NCI-H1436 treated with DMSO at 0.1 percent for 48 hours (cell line): ENCODE results near the gene FCN1.
"Not testable (repeated sequence)": the region's sequence is repeated elsewhere in the genome, so short reads cannot be mapped to it uniquely, and the experiment has no call there.

Experiments
- DNase-seq: peaks from one replicate; lab custom pipeline; 2025; lab: John Stamatoyannopoulos, UW

Gene FCN1

GRCh38 chr9:134917431-134918373 is at the start of gene FCN1:
Gene FCN1, minus strand, starts transcription at chr9:134917912. Its CDS starts 41 bp downstream, at chr9:134917871.
- DNase-seq = no peak

DNA sequence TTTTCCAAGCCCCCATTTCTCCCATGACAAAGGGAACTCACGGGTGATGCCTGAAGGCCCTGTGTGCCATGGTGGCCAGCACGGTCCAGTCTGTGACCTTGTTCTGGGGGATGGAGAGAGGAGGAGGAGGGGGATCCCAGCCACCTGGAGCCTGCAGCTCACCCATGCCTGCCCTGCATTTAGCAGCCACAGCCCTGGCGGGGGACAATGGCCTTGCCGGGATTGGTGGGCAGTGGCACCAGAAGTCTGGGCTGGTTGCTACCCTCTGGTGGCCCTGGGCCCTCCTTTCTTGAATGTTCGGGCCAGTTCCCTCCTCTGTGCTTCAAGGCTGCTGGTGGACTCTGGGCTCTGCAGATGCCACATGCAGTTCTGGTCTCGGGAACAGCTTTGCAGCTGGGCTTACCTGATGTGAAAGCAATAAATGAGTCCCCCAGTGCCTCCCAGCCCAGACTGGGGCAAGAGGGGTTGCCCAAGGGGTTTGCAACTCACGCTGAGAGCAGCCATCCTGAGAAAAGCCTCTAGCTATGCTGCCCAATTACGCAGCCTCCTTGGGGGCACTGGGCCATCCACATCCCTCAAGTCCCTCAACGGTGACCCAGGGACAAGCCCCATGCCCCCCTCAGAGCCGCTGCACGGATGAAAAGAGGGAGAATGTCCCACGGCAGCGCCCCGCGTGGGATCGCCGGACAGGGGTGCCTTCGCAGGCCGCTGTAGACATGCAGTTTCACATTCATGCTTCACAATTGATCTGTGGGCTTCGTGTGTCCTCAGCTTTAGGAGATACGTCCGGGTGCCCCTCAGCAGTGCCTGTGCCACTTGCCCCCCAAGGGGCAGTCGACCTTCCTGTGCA is 49.2 kb upstream of the FCN1 start:
- DNase-seq = no peak

DNA sequence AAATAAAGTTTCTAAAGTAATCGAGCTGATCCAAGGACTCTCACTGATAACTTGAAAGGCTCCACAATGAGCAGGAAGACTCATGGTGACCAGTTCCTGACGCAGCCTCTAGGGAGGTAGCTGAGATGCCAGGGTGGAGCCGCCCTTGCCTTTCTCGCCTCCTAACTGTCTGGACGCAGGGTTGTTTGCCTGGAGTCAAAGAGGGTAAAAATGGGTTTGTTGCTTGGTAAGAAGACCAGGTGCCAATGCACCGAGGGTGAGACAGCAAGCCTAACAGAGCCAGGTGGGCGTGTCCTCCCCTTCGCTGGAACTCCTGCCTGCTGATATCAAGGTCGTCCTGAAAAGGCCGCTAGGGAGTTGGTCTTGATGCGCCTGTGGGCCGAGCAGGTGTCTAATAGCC is 48.6 kb upstream of the FCN1 start:
- no peak for DNase-seq

GRCh38 chr9:134965851-134966250 is 48.1 kb upstream of the FCN1 start:
- DNase-seq = no peak

DNA sequence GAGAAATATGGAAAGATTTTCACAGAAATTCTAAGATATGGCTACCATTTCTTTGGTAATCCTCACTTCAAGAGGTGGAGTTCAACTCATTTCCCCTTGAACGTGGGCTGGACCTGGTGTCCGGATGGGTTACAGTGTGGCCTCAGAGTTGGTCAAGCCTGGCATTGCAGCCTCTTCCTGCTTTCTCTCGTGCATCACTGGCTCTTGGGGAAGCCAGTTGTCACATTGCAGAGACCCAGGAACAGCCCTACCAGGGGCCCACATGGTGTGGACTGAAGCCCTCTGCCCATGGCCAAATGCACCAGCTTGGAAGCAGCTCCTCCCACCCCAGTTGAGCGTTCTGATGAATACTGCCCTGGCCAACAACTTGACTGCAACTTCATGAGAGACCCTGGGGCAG is 47.7 kb upstream of the FCN1 start:
- no peak for DNase-seq

GRCh38 chr9:134964271-134965055 is 46.8 kb upstream of the FCN1 start:
- DNase-seq = no peak

- DNase-seq = no peak
Observed at GRCh38 chr9:134963546-134963945, 45.8 kb upstream of the FCN1 start.

DNA sequence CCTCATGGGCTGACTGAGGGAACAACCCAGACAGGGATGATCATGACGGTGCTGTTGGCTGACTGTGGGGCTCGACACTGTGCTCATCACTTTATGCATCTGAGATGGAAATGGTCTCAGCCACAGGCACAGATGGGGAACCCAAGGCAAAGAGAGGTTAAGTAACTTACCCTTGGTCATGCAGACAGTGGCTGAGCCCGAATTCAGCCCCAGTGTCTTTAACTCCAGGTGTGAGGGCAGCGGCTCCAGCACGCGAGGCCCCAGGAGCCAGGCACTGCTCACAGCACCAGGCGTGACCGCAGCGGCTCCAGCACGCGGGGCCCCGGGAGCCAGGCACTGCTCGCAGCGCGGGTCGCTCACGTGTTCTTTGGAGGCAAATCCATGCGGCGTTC is 45.3 kb upstream of the FCN1 start:
- DNase-seq = no peak

DNA sequence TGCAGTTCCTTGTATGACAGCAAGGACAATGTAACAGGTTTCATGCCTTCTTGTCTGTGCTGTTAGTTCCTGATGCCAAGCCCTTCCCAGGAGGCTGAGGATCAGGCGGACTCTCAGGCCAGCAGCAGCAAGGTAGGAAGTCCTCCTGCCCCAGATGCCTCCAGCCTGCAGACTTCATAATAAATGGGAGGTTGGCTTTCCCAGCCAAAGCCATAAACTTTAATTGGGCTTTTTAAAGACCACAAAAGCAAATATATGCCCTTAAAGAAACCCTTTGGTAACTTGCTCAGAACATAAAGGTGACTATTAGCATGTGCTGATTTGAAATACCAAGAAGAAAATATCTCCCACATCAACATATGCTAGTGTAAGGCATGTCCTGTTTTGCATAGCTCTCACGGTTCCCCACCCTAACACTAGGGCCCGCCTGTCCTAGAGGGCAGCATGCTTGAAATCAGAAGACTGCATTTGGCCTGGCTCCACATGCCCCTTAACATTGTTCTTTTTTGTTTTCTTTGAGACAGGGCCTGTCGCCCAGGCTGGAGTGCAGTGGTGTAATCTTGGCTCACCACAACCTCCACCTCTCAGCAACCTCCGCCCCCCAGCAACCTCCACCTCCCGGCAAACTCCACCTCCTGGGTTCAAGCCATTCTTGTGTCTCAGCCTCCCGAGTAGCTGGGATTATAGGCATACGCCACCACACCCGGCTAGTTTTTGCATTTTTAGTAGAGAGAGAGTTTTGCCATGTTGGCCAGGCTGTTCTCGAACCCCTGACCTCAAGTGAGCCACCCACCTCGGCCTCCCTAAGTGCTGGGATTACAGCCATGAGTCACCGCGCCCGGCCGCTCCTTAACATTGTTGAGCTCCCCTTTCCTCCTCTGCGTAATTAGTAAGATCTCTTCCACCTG is 44.6 kb upstream of the FCN1 start:
- no peak for DNase-seq

GRCh38 chr9:134961331-134962064 is 43.8 kb upstream of the FCN1 start:
- DNase-seq = no peak

GRCh38 chr9:134960701-134961181 is 43.0 kb upstream of the FCN1 start:
- DNase-seq = no peak

DNA sequence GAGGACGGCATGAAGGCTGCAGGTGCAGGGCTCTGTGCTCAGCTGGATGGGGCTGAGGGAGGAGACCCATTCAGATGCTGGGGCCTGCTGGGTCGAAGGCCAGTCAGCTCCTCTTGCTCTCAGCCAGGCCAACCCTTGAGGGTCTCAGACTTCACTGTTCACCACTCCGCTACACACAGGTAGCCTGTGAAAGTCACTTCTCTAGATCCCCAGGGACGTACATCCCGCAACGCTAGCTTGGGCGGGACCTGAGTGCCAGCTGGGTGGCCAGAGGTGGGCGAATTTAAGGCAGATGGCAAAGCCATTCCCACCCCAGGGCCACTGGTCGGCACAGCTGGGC is 42.2 kb upstream of the FCN1 start:
- no peak for DNase-seq

DNA sequence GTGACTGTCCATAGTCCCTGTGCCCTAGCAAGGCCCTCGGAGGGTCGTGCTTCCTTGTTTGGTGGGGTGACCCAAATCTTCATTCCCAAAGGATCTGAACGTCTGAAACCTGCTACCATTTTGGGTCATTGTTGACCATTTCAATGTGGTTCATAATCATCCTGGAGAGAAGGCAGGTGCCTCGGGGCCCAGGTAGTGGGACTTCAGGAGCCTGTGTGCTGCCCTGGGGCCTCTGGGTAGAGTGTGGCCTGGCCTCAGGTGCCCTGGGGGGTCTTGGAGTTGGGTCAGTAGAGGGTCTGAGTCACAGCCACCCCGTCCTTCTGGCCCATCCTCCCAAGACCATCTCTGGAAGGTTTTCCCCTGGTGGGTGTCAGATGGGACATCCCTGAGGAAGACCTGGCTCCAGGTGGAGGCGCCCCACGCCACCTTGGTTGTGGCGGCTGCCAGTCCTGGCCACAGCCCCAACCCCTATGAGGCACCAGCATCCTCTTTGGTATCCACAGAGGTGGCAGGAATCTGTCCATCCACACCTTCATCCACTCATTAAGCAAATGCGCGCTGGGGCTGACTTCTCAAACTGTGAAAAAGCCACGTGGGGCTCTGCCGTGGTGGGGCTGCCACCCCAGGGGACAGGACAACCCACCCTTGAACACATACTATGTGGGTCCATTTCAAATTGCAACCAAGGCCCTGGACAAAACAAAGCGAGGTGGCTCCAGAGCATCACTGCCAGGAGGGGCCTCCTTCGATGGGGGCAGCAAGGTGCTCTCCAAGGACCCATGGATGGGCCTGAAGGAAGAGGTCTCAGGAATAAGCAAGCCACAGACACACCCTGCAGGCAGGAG is 41.6 kb upstream of the FCN1 start:
- no peak for DNase-seq

DNA sequence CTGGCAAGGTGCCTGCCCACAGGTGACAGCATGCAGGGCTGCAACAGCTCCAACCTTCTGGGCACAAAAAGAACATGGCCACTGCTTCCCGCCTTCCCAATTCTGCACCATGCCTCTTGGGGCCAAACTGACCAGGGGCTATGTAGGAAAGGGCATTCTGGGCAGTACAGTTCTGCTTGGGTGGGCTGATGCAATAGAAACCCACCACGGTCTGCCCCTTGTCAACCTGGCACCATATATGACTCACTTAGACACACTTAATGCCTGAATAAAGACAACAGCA is 40.2 kb upstream of the FCN1 start:
- no peak for DNase-seq

- no peak for DNase-seq
Observed at GRCh38 chr9:134957165-134957944, 39.6 kb upstream of the FCN1 start.

- not testable (repeated sequence) for DNase-seq
Observed at GRCh38 chr9:134956387-134956786, 38.7 kb upstream of the FCN1 start.

GRCh38 chr9:134955801-134956200 is 38.1 kb upstream of the FCN1 start:
- DNase-seq = no peak

- DNase-seq = no peak
Observed at GRCh38 chr9:134955156-134955555, 37.4 kb upstream of the FCN1 start.

- DNase-seq = no peak
Observed at GRCh38 chr9:134951994-134952393, 34.3 kb upstream of the FCN1 start.
